Measurements from ENCODE around the gene ZFHX2. TPM values are rescaled to one million over a fixed set of nuclear protein-coding genes. Genes with fewer than 3 reads are reported as not detected.

The ZFHX2 gene
- total RNA-seq, 1 donor from 2014 or later = 0.05 TPM

DNA sequence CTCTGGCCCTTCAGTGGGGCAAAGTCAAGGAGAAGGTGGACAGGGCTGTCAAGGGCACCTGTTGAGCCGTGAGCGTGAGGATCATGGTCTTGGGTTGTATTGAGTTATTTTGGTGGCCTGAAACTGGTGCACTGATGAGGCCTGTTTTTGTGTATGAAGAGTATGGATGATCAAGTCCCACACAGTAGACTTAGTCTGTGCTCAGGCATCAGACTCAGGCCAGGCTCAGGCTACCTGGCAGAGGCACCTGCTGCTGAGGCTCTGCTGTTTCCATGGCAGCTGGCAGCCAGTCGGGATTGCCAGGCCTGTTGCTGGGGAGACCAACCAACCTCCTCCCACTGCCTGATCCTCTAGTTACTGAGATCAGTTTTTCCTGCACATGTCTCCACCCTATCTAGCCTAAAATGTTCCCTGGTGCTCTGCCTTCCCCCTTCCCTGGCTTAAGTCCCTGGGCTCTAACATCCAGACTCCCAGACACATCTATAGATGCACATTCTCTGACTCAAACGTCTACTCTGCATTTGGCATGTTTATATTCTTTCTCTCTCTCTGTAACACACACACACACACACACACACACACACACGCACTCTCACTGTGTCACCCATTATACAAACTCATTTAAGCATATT is 21.9 kb upstream of the ZFHX2 start:
- DNase-seq (ENCODE audit: low read depth) = no peak

- no peak for DNase-seq (ENCODE audit: low read depth)
Measured at GRCh38 chr14:23572836-23573235, 21.3 kb upstream of the ZFHX2 start.

- no peak for DNase-seq (ENCODE audit: low read depth)
Measured at GRCh38 chr14:23572524-23572828, 20.9 kb upstream of the ZFHX2 start.

DNA sequence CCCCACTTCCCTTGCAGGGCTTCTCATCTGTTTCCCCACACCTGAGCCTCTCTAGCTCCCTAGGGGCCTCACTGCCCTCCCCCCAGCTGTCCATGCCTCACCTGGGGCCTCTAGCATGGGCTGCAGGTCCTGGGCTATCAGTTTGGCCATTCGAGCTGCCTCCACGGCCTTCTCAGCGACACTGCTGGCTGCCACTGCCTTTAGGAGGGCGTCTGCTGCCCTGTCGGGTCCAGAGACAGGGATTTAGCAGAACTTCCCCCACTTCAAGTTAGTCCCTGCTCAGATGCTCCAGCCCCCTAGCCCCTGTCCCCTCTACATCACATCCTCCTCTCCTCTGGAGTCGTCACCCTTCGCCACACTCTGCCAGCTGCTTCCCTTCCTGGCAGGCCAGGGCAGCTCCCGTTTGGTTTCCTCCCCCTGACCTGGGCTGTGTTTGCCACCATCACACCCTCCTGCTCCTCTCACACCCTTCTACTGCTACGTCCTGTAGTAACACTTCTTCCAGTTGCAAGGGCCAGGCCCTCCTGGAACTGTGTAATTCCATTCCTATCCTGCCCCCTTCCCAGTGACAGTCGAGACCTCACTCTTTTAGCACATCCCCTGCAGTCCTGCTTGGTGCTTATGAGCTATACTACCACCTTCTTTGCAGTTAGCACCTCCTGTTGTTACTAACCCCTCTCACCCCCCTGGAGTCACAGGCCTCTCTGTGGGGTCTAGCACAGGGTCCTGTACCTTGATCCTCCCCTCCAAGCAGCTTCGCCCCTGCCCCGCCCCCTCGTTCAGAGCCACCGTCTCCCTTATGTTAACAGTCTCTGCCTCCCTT is 20.3 kb upstream of the ZFHX2 start:
- DNase-seq (ENCODE audit: low read depth) = no peak

GRCh38 chr14:23570806-23571483 is 19.4 kb upstream of the ZFHX2 start:
- DNase-seq (ENCODE audit: low read depth) = no peak

GRCh38 chr14:23569443-23570151 is 18.0 kb upstream of the ZFHX2 start:
- no peak for DNase-seq (ENCODE audit: low read depth)

- no peak for DNase-seq (ENCODE audit: low read depth)
Measured at GRCh38 chr14:23568600-23569331, 17.2 kb upstream of the ZFHX2 start.

DNA sequence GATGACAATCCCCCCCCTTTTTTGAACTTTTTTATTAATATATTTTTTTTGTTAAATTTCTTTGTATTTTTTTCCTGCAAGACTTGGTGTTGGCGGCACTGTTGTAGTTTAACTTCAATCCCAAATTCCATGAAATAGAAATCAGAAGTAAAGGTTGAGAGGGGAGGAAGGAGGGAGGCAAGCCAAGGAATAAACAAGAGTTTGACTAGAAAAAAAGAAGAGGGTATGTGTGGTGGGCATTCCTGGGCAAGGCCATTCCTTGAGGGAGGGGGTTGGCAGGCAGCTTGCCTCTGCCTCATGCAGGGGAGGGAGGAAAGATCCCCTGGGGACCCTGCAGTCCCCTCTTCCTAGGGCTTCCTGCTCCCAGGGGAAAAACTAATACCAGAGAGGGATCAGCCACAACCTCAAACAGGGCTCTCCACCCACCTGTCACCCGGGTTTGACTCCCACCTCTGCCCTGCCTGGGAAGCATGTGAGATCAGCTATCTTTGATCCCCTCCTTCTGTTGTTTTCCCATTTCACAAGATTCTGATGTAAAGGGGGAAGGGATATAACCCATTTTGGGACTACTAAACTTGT is 16.5 kb upstream of the ZFHX2 start:
- DNase-seq (ENCODE audit: low read depth) = no peak

GRCh38 chr14:23567186-23568020 is 15.8 kb upstream of the ZFHX2 start, which contains the start of gene AP1G2:
Gene AP1G2 (minus strand): TSS chr14:23567791. CDS start chr14:23567314, 477 bp downstream.
- peak; percentile 54 for DNase-seq (ENCODE audit: low read depth)

GRCh38 chr14:23566778-23567185 is 15.2 kb upstream of the ZFHX2 start:
- DNase-seq (ENCODE audit: low read depth) = peak; percentile 43

DNA sequence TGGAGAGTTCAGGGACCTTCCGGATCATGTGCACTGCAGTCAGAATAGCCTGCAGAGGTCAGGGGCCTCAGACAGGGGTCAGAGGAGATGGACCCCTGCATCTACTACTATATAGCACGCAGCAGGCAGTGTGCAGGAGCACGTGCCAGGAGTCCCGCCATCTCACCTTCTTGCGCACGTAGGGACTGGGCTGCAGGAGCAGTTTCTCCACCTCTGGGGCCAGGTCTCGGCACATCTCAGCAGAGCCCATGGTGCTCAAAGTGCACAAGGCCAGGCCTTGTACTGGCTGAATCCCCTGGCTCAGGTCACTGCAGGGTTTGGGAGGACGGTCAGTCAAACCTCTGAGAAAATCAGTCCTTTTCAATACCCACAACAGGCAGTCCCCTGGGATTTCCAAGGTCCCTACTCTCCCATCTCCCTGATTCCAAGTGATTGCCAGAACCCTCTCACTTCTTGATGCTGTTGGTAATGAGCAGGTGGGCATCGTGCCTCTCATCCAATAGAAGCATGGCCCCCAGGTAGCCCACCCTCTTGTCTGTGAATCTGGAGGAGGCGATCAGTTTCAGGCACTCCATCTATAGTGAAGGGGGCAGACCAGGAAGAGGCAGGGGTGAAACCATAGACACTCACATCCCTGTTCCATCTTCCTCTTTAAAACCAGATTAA is 14.7 kb upstream of the ZFHX2 start:
- DNase-seq (ENCODE audit: low read depth) = no peak

GRCh38 chr14:23565626-23566025 is 14.1 kb upstream of the ZFHX2 start:
- DNase-seq (ENCODE audit: low read depth) = no peak

- no peak for DNase-seq (ENCODE audit: low read depth)
Measured at GRCh38 chr14:23564876-23565275, 13.3 kb upstream of the ZFHX2 start.

DNA sequence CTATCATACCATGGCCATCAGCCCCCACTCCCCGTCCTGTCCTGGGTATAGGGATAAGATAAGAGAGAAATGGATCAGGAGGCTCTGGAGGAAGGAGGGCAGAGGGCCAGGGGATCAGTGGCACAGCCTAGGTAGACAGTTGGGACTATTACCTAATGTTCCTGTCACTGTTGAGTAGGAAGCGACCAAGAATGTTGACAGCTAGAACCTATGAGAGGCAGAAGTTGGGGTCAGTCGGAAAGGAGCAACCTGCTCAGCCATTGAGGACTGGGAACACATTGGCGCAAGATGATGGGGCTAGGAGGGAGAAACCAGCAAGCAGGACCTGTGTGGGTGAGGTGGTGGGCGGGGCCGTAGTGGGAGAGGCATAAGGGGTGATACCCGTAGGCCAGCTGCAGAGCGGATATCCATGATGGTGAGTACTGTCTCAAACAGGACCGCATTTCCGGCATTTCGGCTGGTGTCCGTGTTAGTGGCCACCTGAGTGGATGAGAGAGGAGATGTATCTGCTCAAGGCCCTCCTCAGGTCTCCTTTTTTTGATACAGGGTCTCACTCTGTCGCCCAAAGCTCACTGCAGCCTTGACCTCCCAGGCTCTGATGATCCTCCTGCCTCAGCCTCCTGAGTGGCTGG is 12.7 kb upstream of the ZFHX2 start:
- no peak for DNase-seq (ENCODE audit: low read depth)

DNA sequence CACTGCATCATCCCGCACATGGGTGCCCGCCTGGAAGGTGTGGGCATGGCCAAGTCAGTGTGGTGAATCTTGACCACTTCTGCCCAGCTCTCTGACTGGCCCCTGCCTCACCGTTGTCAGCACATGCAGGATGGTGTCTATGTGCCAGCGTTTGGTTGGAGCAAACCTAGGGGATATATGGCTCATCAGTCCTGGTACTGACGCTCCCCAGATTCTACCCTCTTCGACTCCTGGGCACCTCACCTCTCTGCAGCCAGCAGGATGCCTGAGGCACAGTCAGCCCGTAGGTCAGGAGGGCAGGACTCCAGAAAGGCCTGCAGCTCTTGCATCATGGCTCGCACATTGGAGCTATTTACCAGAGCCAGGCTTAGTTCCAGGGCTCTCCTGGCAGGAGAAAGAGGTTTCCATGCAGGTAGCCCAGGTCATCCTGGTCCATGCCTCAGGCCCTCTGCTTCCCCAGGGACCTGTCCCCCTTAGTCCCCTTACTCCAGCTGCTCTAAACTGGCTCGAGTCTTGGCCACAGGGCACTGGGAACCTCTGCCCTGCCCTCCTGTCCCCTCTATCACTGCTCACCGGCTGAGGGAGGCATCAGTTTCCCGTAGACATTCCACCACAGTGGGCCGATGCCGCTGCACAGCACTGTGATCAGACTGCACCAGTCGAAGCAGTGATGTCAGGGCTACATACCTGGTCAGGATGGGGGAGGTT is 12.1 kb upstream of the ZFHX2 start:
- DNase-seq (ENCODE audit: low read depth) = no peak

- peak; percentile 53 for DNase-seq (ENCODE audit: low read depth)
Measured at GRCh38 chr14:23562822-23563472, 11.4 kb upstream of the ZFHX2 start.
